SIG-M5 treated with dmso at 0.1 percent for 504 hours (cell line): ENCODE data around the gene WNT5A.

Source experiments
- DNase-seq: peaks from one replicate; lab custom pipeline; 2025; ENCODE audit not compliant: unreplicated experiment; lab: John Stamatoyannopoulos, UW

The WNT5A gene

DNA sequence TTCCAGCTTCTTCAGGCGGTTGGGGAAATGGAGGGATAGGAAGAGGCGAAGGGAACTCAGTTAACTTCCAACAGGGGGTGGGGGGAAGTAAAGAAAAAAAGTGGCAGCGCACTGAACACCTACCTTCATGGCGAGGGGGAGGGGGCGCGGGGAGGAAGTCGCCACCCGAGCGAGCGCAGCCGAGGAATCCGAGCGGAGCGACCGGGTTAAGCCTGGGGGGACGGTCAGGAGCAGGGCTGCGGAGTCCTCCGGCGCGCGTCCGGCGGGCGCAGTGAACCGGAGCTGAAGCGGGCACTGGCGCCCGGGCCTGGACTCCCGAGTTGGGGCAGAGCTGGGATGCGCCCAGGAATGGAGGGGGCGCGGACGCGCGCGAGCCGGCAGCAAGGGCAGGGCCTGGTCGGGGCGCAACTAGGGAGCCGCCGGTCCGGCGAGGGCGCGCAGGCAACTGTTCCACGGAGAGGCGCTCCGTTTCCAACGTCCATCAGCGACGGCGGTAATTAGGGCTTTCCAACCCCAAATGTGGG, at the start of gene WNT5A:
WNT5A (minus strand) TSS at position 450 of the 524 bp plus-strand sequence; CDS start at position 129, 321 bp downstream.
- no peak for DNase-seq

DNA sequence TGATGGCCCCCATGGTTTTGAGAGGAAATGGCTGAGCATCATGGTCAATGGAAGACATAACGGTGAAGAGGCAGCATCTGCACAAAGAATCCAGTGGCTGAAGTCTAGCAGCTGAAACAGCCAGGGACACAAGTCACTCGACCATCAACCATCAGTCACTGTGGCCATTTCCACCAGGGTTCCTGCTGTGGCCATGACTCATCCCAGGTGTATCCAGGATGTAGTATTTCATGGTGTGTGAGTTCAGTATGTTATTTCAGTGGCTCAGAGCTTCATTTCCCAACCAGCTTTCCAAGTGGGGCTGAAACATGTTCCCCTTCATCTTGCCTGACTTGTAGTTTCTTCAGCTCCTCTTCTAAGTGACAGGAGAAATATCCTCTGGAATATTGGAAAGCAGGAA, 47.8 kb upstream of the WNT5A start:
- DNase-seq = no peak

DNA sequence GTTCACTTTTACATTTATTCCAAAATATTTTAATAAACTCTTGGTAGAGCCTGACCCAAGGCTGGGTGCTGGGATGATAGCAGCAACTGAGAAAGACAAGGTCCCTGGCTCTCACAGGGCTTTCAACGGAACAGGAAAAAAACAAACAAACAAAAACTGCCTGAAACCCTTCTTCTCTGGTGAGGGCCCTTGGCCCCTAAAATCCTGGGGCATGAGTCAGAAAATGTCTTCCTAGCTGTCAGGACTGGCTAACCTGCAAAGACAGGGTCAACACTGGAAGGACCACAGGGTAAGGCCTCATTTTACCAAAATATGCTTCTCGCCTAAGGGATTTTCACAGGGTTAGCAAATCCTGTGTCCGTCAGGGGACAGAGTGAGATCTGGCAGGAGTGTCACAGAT, 45.7 kb upstream of the WNT5A start:
- no peak for DNase-seq

DNA sequence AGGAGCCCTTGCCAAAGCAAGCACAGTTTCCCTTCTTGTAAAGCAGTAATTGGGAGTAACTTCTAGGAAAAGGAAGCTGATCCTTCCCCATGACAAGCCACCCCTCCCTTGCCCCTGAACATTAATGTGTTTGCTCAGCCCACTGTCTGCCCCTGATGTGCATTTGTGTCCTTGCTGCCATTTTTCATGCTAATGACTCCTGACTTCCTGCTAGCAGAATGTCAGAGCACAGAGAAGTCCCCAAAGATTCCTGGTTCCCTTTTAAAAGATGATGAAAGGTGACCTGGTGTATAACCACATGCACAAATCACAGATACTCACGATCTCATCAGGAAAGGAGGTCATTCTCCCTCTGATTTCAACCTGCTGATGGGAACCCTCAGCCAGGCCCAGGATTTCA, 44.2 kb upstream of the WNT5A start:
- DNase-seq = no peak

DNA sequence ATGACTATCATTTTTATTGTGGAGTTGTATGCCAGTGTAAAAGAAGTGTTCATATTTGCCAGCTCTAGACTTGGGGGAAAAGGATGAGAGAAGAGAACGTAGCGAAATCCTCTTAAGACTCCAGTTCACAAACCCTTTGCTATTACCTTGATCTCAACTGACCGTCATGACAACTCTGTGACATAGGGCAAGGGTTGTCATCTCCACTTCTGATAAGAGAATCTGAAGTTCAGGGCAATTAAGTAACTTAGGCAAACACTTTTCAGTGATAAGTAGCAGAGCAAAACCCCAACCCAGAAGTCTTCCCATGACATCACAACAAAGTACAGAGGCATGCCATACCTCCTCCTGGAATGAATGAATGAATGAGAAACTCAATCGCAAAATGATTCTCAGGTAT, 40.3 kb upstream of the WNT5A start:
- DNase-seq = no peak

DNA sequence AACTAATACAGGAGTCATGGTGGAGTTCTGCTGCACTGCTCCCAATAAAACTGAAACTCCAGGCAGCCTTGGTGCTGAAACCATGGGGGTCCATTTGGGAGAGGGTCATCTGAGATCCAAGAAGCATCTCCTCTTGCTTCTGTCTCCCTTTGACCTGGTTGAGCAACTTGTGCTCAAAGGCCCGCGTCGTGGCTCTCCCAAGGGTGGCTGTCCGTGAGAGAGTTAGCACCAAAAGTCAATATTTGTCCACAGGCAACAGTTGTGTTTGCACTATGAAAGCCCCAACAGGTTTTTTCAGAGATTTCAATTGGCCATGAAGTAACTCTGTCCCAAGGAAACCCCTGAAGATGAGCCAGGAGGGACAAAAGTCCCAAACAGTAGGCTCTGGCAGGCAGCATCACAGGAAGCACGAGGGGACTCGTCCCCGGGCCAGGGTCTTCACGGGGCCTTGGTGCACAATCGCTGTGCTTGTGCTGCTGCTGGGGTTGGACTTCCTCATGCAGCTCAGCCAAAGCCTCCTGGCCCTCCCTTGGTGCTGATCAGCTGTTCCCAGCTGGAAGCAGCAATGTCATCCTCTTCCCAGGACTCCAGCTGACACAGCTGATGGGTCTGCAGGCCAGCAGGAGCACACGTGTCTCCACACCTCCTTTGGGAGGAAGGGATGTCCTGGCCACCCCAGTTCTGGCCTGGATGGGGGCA, 39.4 kb upstream of the WNT5A start:
- no peak for DNase-seq

DNA sequence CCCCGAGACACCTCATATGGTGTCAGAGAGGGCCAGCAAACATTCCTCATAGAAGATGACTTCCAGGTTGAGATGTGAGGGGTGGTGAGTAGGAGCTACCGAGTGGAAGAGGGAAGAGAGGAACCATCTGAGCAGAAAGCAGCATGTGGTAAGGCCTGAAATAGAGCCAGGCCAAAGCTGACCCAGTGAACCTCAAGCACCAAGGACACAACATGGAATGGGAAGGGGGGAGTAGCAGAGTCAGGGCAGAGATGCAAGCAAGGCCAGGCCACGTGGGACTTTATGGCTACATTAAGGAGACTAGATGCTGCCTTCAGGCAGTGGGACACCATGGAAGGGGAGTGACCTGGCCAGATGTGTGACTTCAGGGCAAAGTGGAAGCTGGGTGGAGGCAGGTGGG, 38.3 kb upstream of the WNT5A start:
- no peak for DNase-seq

DNA sequence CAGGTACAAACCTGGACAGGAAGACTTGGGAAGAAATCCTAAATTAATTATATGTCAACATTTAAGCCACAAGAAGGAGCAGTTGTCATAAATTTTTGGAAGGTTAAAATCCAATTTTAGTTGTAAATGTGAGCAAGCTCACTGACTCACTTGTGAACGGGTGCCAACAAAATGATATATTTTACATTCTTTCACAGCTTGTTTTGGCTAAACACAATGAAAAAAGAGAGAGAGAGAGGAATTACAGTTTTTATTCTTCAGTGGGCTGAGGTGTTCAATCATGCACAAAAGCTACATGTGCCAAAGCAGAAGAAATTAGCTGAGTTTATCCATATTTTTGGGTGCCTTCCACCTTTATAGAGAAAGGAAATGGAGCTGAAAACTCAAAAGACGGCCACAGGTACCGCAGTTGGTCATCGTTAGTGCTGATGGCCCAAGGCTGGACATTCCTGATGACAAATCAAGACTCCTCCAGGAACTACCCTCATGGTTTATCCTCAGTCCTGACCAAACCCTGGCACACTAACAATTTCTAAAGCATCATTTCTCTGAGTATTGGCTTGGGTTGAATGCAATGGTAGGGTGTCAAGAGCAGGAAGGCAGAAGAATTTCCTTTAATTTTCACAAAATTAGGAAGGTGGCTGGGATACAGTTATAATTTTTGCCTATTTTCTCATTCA, 37.6 kb upstream of the WNT5A start:
- no peak for DNase-seq

DNA sequence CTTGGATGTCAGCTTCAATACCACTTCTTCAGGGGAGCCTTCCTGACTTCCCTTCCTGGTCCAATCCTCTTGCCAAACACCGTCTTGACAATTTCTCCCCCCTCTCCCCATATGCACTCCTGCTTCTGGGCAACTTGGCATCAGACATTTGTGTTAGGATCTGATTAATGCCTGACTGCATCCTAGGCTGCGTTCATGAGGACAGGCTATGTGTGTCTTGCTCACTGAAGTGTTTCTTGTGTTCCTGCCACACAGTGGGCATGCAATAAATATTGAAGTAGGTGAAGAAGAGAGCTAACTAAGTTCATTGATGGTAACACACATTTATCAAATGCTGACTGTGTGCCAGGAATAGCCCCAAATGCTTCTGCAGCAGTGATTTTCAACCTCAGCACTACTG, 36.4 kb upstream of the WNT5A start:
- no peak for DNase-seq

DNA sequence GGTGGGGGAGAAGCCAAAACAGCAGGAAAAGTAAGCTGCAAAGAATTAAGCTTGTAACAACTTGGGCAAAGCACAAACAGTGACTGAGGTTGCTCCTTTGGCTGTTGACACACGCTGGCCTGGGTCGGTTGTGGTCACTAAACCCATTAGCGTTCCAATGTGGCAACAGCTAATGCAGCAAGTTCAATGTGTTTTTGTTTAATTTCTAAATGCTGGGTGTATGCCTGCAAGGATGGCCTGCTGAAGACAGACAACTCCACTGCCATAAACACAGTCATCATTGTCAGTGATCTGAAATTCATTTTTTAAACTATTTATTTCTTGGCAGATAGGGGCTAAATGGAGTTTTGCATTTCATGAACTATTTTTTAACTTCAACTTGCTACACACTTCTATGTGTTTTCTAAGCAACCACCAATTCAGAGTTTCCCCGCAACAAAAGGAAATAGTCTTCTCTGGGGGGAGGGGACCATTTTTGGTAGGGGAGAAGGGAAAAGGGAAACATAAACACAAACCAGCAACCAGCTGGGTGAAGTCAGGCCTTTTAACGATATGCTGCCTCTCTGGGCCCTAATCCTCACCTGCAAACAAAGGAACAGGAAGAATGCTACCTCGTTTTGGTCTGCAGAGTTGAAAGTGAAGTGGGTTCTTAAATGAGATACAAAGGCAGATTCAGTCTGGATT, 34.8 kb upstream of the WNT5A start:
- DNase-seq = no peak

DNA sequence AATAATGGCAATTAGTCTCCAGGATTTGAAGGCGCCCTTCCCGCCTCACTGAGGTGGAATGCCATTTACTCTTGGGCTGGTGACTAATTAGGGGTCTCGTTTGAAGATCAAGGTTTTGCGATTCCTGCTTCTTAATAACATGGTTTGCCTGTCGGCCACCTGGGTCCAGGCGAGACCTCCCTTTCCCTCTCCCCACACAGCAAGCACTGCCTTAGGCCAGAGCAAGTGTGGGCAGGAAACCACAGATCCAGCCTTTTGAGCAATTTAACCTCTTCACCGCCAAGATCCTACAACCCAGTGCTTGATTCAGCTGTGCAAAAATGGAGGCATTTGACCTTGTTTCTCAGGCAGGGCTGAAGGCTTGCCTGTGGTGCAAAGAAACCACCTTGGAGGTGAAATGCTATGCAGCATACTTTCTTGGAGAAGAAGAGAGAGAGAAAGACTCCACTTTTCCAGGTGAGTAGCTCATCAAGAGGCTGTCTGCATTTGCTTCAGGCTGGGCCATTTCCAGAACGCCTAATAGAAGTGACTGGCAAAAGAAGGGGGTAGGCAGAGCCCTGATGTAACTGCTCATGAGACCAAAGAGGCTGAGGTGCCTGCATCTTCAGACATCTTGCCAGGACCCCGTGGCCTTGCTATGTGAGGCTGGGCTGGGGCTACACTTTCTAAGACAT, 34.1 kb upstream of the WNT5A start:
- no peak for DNase-seq

DNA sequence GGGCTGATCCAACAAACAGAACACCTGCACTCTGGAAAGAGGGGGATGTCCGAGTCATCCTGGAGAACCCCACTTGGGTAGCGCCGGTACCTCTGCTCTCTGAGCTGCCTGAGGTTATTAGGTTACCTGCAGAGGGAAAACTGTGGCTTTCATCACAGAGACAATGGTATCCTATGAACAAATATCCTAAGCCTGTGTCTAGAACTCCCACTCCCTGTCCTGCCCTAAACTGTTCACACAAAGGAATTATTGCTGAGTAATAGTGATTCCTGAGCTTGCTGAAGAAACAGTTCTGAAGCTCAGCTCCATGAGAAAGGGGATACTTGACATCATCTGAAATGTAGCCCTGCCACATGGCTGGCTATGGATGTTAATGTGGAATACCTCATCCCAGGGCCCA, 31.9 kb upstream of the WNT5A start:
- no peak for DNase-seq

DNA sequence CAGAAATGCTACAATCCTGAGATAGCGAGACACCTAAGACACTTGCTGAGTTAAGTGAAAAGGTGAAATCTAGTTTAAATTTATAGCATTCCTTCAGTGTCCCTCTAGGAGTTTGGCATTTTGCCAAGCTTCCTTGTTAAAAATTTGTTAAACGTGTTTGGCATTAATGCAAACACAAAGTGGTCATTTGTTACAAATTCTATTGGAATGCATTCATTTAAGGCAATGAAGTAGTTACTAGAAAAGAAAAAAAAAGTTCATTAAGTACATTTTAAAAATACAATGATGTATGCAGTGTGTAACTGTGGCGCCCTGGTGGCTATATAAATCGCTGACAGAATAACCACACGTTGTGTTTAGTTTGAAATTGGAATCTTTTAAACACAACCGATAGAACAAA, 31.3 kb upstream of the WNT5A start:
- no peak for DNase-seq

DNA sequence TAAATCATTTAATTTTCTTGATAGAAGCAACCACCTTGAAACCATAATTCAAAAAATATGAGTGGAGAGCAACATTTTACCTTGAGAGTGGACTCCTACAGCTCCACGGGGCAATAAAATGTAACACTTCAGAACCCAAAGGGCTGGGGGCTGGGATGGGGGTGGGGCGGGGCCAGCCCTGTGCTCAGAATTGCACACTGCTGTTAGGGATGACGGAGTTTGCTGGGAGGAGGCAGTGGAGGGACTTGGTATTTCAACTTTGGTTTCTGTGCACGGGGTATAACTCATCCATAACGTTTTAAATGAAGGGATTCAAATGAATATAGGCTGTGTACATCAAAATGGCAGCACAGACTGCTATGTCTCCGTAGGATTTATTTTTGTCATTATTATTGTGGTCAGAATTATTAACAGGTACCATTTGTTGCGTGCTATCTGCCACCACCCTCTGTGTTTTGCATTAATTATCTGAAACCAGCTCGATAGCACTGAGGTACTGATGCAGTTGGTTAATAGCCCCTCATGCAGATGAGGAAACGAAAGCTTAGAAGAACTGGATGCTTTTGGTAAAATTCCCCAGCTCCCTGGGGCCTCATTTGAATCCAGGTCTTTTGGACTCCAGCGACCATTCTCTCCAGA, 29.4 kb upstream of the WNT5A start:
- no peak for DNase-seq

DNA sequence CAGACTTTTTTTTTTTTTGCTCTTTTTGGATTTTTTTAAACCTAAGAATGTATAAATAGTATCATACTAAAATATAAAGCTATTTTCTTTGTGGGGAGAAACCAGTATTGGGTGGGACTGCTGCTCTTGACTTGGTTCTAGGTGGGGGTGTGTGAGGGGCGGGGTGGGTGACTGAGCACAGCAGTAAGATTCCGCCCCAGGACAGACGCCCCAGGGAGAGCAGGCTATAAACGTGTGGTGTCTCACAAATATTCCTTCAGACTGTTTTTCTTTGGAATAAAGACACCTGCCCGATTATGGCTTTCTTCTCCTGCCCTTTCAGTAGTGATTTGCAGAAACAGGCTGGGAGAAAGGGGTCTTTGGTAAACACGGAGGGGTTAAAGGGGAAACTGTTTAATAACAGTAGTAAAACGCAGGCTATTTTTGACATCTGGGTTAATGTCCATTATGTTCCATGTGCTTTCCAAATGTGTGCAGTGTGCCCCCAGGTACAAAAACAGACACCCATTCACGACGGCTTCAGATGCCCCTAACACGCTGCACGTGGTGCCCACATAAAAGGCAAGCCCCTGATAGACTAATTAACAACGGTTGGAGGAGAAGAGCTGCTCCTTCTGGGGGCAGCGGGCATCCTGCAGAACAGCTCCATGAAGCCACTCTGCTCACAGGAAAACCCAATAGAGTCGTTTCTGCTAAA, 28.6 kb upstream of the WNT5A start:
- DNase-seq = no peak

DNA sequence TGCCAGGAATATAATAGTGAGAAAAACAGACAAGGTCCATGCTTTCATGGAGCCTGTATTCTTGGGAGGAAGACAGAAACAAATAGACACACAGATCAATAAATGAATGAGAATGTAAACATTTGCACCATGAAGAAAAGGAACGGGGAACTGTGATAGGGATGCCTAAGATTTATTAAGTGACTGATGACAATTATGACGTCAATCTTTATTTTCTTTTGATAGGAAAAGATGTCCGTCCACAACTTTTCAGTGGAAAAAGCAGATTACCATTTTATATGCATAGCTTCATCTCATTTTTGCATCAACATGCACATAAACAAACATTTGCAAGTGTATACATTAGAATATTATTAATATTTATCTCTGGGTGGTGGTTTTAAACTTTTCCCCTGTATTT, 27.9 kb upstream of the WNT5A start:
- DNase-seq = no peak

DNA sequence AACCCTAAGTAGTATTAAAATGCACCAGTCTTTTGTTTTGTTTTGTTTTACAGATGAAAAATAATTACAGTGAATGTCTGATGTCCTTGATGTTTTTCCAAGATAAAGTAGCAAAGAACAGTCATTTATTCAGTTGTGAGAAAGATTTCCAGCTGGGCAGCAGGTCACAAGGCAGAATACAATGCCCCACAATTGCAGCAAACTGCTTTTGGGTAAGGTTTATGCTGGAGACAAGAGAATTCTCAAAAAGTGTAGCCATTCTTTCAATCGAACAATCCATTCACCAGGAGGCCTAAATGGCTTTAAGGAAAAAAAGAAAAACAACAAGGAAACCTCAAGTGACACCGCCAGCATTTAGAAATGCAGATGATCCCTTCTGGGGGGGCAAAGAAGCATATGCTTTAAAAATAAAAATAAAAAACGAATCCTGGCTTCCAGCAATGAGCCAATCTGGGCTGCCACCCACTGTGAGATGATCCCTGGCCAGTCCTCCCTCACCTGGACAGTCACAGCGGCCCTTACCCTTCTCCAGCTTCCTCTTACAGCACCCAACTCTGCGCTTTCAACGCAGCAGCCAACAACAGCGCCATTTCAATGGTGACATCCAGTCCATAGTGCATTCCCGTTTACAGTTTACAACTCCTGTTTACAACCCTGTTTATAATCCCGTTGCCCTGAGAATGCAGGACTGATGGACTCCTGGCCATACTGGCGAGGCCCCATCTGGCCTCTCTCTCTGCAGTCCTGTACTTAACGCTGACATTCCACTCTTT, 25.7 kb upstream of the WNT5A start:
- DNase-seq = no peak

DNA sequence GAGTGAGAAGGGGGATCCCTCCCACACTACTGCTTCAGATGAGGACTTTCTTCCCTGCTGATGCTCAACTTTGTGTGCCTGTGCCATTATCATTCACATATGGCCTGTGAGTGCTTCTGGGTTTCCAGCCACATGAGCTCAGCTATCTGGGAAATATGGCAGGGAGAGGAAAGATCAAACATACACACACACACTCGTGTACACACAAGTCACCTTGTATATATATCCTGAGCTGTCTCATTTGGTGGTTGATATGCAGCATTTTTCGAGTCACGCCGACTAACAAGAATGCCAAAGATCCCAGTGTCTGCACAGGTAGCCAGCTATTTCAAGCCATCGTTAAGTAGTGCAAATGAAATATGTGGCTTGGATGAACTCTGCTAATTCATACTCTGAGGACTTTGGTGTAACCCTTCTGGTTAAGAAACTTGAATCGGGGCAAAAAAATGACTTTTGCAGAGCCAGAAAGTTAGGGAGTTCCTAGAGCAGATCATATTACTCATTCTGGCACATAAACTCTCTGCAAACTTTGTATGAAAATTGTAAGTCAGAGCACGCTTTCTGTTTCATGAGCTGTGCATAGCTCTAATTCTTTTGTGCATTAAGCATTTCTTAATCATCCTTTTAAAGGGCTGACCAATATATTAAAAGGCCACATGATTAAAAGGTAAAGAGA, 24.9 kb upstream of the WNT5A start:
- no peak for DNase-seq

DNA sequence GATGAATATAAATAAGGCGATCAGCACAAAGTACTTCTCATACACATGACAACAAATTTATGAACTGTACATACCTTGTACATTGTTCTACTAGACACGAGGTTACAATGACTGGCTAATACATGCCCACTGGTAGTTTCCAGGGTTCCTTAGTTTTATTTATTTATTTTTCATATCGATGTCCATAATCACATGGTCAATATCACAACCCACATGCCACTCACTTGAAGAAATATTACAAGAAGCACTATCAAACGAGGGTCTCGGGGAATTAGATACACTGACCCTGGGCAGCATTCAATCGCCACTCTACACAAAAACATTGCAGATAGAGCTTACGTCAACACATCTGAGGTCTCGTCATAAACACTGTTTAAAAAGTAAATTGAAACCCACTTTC, 21.2 kb upstream of the WNT5A start:
- DNase-seq = no peak
